Left lung (tissue), 10 donors: ENCODE results near the gene DTNA. TPM values are rescaled to one million over a fixed set of nuclear protein-coding genes. Genes with fewer than 3 reads are reported as not detected.
"Not testable (repeated sequence)": the region's sequence is repeated elsewhere in the genome, so short reads cannot be mapped to it uniquely, and the experiment has no call there.

ENCODE experiments used
- ATAC-seq: fragments of 200-7000 bp; cut with Tn5 transposase; one replicate; pipeline ENCODE4 v1.9.1; 2020; ENCODE audit warnings: moderate library complexity
- DNase-seq, 4 donors: peaks; one replicate each; pipeline ENCODE4 v3.0.0-alpha.2; 2013 to 2020
- H3K27ac ChIP-seq, 2 donors: fragments of 200-600 bp; sonication (generic) in 1 of 2; one replicate each; pipeline versions ENCODE4 v1.5.0 to v1.8.0; 2020 to 2021
- H3K27me3 ChIP-seq, 2 donors: fragments of 200-600 bp; sonication (generic) in 1 of 2; one replicate each; pipeline versions ENCODE4 v1.5.0 to v1.8.0; 2020 to 2021
- H3K36me3 ChIP-seq, 2 donors: fragments of 200-600 bp; sonication (generic) in 1 of 2; one replicate each; pipeline versions ENCODE4 v1.5.0 to v1.8.0; 2020 to 2021
- H3K4me1 ChIP-seq, 2 donors: fragments of 200-600 bp; one replicate each; pipeline ENCODE4 v1.8.0; 2021
- H3K4me3 ChIP-seq, 2 donors: fragments of 200-600 bp; sonication (generic) in 1 of 2; one replicate each; pipeline versions ENCODE4 v1.5.0 to v1.8.0; 2020 to 2021; ENCODE audit warnings: mild to moderate bottlenecking in 1 of 2
- H3K9me3 ChIP-seq, 2 donors: fragments of 200-600 bp; sonication (generic) in 1 of 2; one replicate each; pipeline versions ENCODE4 v1.5.0 to v1.8.0; 2020 to 2021
- CTCF ChIP-seq, 2 donors: fragments of 200-600 bp; sonication (generic) in 1 of 2; IDR thresholded peaks; one replicate each; pipeline versions ENCODE4 v1.5.0 to v1.8.0; 2021; ENCODE audit warnings: antibody characterized with exemption in 2 of 2
- intact Hi-C, 2 donors: fragments of 100-400 bp; cut with DNase I; formaldehyde crosslinking; loops; one replicate each; pipeline versions ENCODE4 v1.11.2 to v1.14.2; 2022
- polyA plus RNA-seq, 6 donors: library from polyadenylated mRNA; unstranded; fragments of 120-200 nt; gene quantifications; one replicate each; pipeline ENCODE4 v1.2.1, GENCODE V29; 2013; ENCODE audit not compliant: insufficient read length in 6 of 6
- total RNA-seq, 2 donors: library from RNA; stranded (reverse); fragmentation: NEBNext Ultra II Directional; extraction: Animal tissue kit (Norgen Biotek cat#: 25700); gene quantifications; one replicate each; pipeline ENCODE4 v1.2.1, GENCODE V29; 2021
- donor health status: DM: no; HTN: yes; CAD: no.
- donor health status: DM: no; HTN: no; CAD: no.

The DTNA gene
- total and polyA plus RNA-seq, 8 donors, result 3.7 to 13.1 (median 11.2) TPM

DNA sequence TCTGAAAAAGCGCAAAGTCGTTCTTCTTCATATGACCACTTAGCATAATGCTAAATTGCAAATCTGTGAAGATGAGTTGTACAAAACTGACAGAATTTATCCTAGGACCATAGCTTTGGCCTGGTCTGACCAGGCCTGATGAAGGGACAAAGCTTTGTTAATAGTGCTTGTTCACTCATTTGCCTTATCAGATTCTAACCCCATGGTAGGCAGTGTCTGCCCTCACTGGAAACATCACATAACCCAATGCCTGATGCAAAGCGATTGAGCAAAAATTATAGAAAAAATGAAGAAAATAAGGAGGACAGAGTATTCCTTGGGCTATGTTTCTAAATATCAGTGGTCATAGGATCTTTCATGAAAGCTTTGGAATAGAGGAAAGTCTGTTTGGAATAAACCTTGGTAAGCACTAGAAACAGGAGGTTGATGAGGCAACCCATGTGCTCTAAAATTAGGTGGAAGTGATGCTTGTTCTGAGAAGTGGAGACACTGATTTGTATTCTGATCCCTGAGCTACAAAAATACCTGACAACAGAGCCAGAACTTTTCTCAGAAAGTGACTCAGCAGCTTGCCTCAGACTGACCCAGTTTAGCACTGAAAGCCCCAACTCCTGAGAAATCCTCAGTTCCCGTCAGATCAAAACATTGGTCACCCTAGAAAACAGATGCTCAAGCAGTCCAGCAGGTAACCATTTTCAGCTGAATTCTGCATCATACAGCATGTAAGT lies 199.7 kb downstream of the DTNA start:
- Histone ChIP-seq H3K27ac (no peak overlapping the region), H3K36me3 (no peaks in the 10 kb centered on the region), H3K27me3 (no peaks in the 10 kb centered on the region), H3K4me1 (no peaks in the 10 kb centered on the region), H3K4me3 (no peak overlapping the region), H3K9me3 (no peaks in the 10 kb centered on the region)
- TF ChIP-seq CTCF (IDR thresholded peaks at IDR 0.05), result no peak
- no peak for ATAC-seq
- intact Hi-C loops, result no loop called here
- DNase-seq, result no peak

DNA sequence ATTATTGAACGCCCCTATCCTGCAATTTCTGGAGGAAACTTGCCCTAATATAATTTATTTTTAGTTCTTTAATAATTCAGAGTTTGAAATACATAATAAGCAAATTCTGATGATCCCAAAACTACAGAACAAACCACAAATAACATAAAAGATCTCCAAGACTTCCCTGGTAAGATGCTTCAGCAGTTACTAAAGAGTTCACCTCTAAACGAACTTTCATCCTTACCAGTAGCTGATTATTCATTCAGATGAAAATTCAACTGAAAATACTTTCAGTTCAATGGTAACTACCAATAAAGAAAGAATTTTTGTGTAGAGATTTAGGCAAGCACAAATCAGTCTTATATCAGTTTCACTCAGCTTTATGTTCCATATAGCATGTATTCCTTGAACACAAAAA lies 201.0 kb downstream of the DTNA start:
- H3K9me3 ChIP-seq, result no peaks in the 10 kb centered on the region
- ATAC-seq (no peak), DNase-seq (no peak)
- no peak overlapping the region for H3K27ac ChIP-seq
- intact Hi-C loops, result no loop called here
- H3K36me3 ChIP-seq, result no peaks in the 10 kb centered on the region
- H3K4me1 ChIP-seq, result no peaks in the 10 kb centered on the region
- H3K27me3 ChIP-seq, result no peaks in the 10 kb centered on the region
- H3K4me3 ChIP-seq, result no peak overlapping the region
- TF ChIP-seq CTCF (IDR thresholded peaks at IDR 0.05), result no peak

- no peaks in the 10 kb centered on the region for H3K27me3 ChIP-seq
- no peak overlapping the region for H3K4me3 ChIP-seq
- H3K9me3 ChIP-seq, result no peaks in the 10 kb centered on the region
- TF ChIP-seq CTCF (IDR thresholded peaks at IDR 0.05), result no peak
- H3K4me1 ChIP-seq, result no peaks in the 10 kb centered on the region
- DNase-seq, result peak in 2 of 4 donors; percentile 29 to 39
- no peaks in the 10 kb centered on the region for H3K36me3 ChIP-seq
- intact Hi-C loops, result no loop called here
- H3K27ac ChIP-seq, result no peak overlapping the region
- ATAC-seq, result no peak
Measured at GRCh38 chr18:34911661-34912384, 201.7 kb downstream of the DTNA start.

GRCh38 chr18:34913837-34914661 lies 204.0 kb downstream of the DTNA start:
- Histone ChIP-seq H3K9me3 (no peaks in the 10 kb centered on the region), H3K4me3 (no peak overlapping the region), H3K27me3 (no peaks in the 10 kb centered on the region), H3K4me1 (no peaks in the 10 kb centered on the region), H3K27ac (no peak overlapping the region), H3K36me3 (no peaks in the 10 kb centered on the region)
- no peak for ATAC-seq
- intact Hi-C loops, result no loop called here
- no peak for TF ChIP-seq CTCF (IDR thresholded peaks at IDR 0.05)
- peak in 2 of 4 donors; percentile 61 to 80 for DNase-seq

- H3K4me1 ChIP-seq, result no peaks in the 10 kb centered on the region
- H3K4me3 ChIP-seq, result no peak overlapping the region
- no peaks in the 10 kb centered on the region for H3K27me3 ChIP-seq
- H3K36me3 ChIP-seq, result no peaks in the 10 kb centered on the region
- ATAC-seq (no peak), DNase-seq (no peak)
- no peaks in the 10 kb centered on the region for H3K9me3 ChIP-seq
- H3K27ac ChIP-seq, result no peak overlapping the region
- TF ChIP-seq CTCF (IDR thresholded peaks at IDR 0.05), result no peak
- intact Hi-C loops, result no loop called here
Measured at GRCh38 chr18:34915046-34915445, 204.9 kb downstream of the DTNA start.

- H3K27ac ChIP-seq, ATAC-seq, DNase-seq, intact Hi-C loops, H3K9me3 ChIP-seq, H3K4me1 ChIP-seq, H3K36me3 ChIP-seq, H3K27me3 ChIP-seq, H3K4me3 ChIP-seq: not testable (repeated sequence)
Measured at GRCh38 chr18:34916539-34916938, 206.4 kb downstream of the DTNA start.
